Transverse colon (tissue), 4 donors: ENCODE data around the gene RAD51C. TPM values are rescaled to one million over a fixed set of nuclear protein-coding genes. Genes with fewer than 3 reads are reported as not detected.

Experiments
- DNase-seq: peaks from one replicate; pipeline ENCODE4 v3.0.0-alpha.2; 2019
- H3K27ac ChIP-seq, 4 donors: fragments of 200-600 bp; sonication (generic); 2 replicates each; pipeline ENCODE4 v1.5.1; 2016 to 2018; ENCODE audit warnings: inconsistent platforms in 4 of 4
- H3K27me3 ChIP-seq: fragments of 200-600 bp; sonication (generic); 2 replicates; pipeline ENCODE4 v1.5.1; 2017; ENCODE audit warnings: inconsistent platforms
- H3K36me3 ChIP-seq, 4 donors: fragments of 200-600 bp; sonication (generic); 2 replicates each; pipeline ENCODE4 v1.5.1; 2017 to 2019; ENCODE audit warnings: inconsistent platforms in 4 of 4
- H3K4me1 ChIP-seq, 4 donors: fragments of 200-600 bp; sonication (generic); 2 replicates each; pipeline ENCODE4 v1.5.1; 2017 to 2020; ENCODE audit warnings: inconsistent platforms in 4 of 4
- H3K4me3 ChIP-seq, 4 donors: fragments of 200-600 bp; sonication (generic); 1 replicate in 1 of 4; 2 replicates in 3 of 4; pipeline versions ENCODE4 v1.5.1 to v1.6.1; 2017 to 2019; ENCODE audit warnings: inconsistent platforms in 4 of 4
- H3K9me3 ChIP-seq, 2 donors: fragments of 200-600 bp; sonication (generic); 2 replicates each; pipeline ENCODE4 v1.5.1; 2017 to 2019; ENCODE audit warnings: inconsistent platforms in 2 of 2
- EP300 ChIP-seq: sonication (generic); formaldehyde crosslinking; IDR thresholded peaks from one replicate; pipeline ENCODE4 v1.6.1; 2017; ENCODE audit warnings: antibody characterized with exemption, low read depth
- POLR2A ChIP-seq: fragments of 450-650 bp; IDR thresholded peaks from one replicate; pipeline ENCODE4 v1.6.1; 2016; ENCODE audit warnings: antibody characterized with exemption, mild to moderate bottlenecking, moderate library complexity
- POLR2AphosphoS5 ChIP-seq, 3 donors: sonication (generic); formaldehyde crosslinking; IDR thresholded peaks; one replicate each; pipeline ENCODE4 v1.6.1; 2016; ENCODE audit warnings: antibody characterized with exemption in 3 of 3
- WGBS, 2 donors: methylation state at CpG; one replicate each; pipeline ENCODE4 v1.1.5; 2018; ENCODE audit warnings: low coverage in 1 of 2; 5-methylcytosine and 5-hydroxymethylcytosine counted together
- in situ Hi-C, 4 donors: fragments of 200-750 bp; cut with MboI; loops; one replicate each; pipeline versions ENCODE4 v1.15.0 to v1.15.1; 2017; ENCODE audit warnings: low sequenced_read_pairs in 3 of 4, low pct_ligation_motif_present in 1 of 4, low pct_unique_long_range_greater_than_20kb in 1 of 4
- intact Hi-C: fragments of 100-400 bp; cut with DNase I; formaldehyde crosslinking; loops from one replicate; pipeline ENCODE4 v1.15.1; 2023; ENCODE audit warnings: low total_unique reads
- total RNA-seq, 4 donors: library from RNA; depleted of rRNA; stranded (reverse); fragments of >200 nt; gene quantifications; one replicate each; pipeline ENCODE4 v1.1.0, GENCODE V29; 2016
- TF ChIP-seq, protein P1 (sequence below), 5 experiments: fragments of 200-600 bp in 3 of 5; fragments of 450-650 bp in 2 of 5; sonication (generic) in 3 of 5; IDR thresholded peaks; 1 replicate in 2 of 5; 2 replicates in 3 of 5; pipeline ENCODE4 v1.5.1; 2016 to 2017; ENCODE audit warnings: antibody characterized with exemption in 5 of 5, inconsistent platforms in 3 of 5, mild to moderate bottlenecking in 2 of 5, moderate library complexity in 1 of 5

The RAD51C gene
- total RNA-seq, 4 donors from 2014 or later, result 4.9 to 37.0 (median 9.2) TPM

DNA sequence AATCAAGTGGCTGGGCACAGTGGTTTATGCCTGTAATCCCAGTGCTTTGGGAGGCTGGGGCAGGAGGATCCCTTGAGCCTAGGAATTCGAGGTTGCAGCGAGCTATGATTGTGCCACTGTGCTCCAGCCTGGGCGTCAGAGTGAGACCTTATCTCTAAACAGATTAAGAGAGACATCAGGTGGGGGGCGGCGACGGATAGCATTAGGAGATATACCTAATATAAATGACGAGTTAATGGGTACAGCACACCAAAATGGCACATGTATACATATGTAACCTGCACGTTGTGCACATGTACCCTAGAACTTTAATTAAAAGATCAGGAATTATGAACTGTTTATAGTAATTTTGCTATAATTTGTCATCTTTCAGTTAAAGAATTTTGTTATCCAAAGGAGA is 10.3 kb downstream of the RAD51C start:
- Histone ChIP-seq H3K9me3 (no peaks in the 10 kb centered on the region), H3K4me3 (no peak overlapping the region), H3K36me3 (no peaks in the 10 kb centered on the region), H3K27me3 (no peaks in the 10 kb centered on the region), H3K27ac (no peak overlapping the region), H3K4me1 (no peaks in the 10 kb centered on the region)
- WGBS, 2 donors, result 82 to 92% methylated on average over 2 to 8 of the region's 8 CpGs
- no peak for TF ChIP-seq POLR2A
- TF ChIP-seq, protein P1, sequence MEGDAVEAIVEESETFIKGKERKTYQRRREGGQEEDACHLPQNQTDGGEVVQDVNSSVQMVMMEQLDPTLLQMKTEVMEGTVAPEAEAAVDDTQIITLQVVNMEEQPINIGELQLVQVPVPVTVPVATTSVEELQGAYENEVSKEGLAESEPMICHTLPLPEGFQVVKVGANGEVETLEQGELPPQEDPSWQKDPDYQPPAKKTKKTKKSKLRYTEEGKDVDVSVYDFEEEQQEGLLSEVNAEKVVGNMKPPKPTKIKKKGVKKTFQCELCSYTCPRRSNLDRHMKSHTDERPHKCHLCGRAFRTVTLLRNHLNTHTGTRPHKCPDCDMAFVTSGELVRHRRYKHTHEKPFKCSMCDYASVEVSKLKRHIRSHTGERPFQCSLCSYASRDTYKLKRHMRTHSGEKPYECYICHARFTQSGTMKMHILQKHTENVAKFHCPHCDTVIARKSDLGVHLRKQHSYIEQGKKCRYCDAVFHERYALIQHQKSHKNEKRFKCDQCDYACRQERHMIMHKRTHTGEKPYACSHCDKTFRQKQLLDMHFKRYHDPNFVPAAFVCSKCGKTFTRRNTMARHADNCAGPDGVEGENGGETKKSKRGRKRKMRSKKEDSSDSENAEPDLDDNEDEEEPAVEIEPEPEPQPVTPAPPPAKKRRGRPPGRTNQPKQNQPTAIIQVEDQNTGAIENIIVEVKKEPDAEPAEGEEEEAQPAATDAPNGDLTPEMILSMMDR (IDR thresholded peaks at IDR 0.05), result no peak
- no peak for TF ChIP-seq POLR2AphosphoS5 (IDR thresholded peaks at IDR 0.05)
- no peak for TF ChIP-seq EP300
- DNase-seq, result no peak
- intact Hi-C loops (no loop called here), in situ Hi-C loops (loop anchor here in 1 of 4 donors (10.0 kb wide), 1 partner anchor 302 kb away; no protein-coding TSS in a partner anchor)

DNA sequence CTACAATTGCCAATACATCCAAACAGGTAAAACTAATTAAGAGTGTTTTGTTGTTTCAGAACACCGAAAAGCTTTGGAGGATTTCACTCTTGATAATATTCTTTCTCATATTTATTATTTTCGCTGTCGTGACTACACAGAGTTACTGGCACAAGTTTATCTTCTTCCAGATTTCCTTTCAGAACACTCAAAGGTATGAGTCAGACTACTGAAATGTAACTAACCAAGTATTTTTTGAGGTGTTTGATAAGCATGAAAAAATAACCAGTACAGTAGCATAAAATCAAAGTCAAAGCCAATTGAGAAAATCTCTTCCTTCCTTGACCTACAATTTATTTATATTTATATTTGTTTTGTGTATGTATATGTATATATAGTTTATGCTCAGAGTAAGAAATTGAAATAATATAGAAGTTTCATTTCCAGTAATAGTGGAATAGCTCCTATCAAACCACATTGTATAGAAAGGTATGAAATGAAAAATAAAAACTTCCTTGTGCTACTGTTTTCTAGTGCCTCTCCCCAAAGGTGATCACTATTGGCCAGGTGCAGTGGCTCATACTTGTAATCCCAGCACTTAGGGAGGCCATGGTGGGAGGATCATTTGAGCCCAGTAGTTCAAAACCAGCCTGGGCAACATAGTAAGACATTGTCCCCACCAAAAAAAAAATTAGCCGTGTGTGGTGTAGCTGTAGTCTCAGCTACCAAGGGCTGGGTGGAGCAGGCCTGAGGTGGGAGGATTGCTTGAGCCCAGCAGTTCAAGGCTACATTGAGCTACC is 10.9 kb downstream of the RAD51C start:
- TF ChIP-seq POLR2A (no peak), POLR2AphosphoS5 (IDR thresholded peaks at IDR 0.05) (no peak), EP300 (no peak)
- TF ChIP-seq, protein P1 (IDR thresholded peaks at IDR 0.05), result no peak
- intact Hi-C loops, result no loop called here
- no peak for DNase-seq
- 74 to 79% methylated on average over 3 to 4 of the region's 4 CpGs for WGBS, 2 donors
- Histone ChIP-seq H3K9me3 (no peaks in the 10 kb centered on the region), H3K36me3 (no peaks in the 10 kb centered on the region), H3K27ac (no peak overlapping the region), H3K4me3 (no peak overlapping the region), H3K27me3 (no peaks in the 10 kb centered on the region), H3K4me1 (no peaks in the 10 kb centered on the region)
- in situ Hi-C loops, result loop anchor here in 1 of 4 donors (10.0 kb wide), 1 partner anchor 301 kb away; no protein-coding TSS in a partner anchor

DNA sequence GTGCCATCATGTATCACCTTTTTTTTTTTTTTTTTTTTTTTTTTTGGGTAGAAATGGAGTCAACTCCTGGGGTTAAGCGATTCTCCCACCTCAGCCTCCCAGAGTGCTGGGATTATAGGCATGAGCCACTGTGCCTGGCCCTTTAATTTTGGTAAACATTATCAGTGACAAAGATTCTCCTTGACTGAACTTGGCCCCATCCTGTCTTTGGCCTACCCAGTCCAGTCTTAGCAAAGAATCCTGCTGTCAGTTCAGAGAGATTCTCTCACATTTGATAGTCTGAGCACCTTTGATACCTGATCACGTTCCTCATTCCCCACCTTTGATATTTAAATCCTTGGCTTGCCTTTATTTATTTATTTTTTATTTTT is 11.5 kb downstream of the RAD51C start:
- no peaks in the 10 kb centered on the region for H3K9me3 ChIP-seq
- no peaks in the 10 kb centered on the region for H3K4me1 ChIP-seq
- no peaks in the 10 kb centered on the region for H3K36me3 ChIP-seq
- intact Hi-C loops, result no loop called here
- H3K27ac ChIP-seq, result no peak overlapping the region
- TF ChIP-seq POLR2AphosphoS5 (IDR thresholded peaks at IDR 0.05) (no peak), POLR2A (no peak), EP300 (no peak)
- TF ChIP-seq, protein P1 (IDR thresholded peaks at IDR 0.05), result no peak
- no peak overlapping the region for H3K4me3 ChIP-seq
- in situ Hi-C loops, result loop anchor here in 1 of 4 donors (10.0 kb wide), 1 partner anchor 301 kb away; no protein-coding TSS in a partner anchor
- H3K27me3 ChIP-seq, result no peaks in the 10 kb centered on the region
- no peak for DNase-seq
- WGBS, 2 donors, result 88 to 91% methylated on average over 1 to 2 of the region's 2 CpGs

DNA sequence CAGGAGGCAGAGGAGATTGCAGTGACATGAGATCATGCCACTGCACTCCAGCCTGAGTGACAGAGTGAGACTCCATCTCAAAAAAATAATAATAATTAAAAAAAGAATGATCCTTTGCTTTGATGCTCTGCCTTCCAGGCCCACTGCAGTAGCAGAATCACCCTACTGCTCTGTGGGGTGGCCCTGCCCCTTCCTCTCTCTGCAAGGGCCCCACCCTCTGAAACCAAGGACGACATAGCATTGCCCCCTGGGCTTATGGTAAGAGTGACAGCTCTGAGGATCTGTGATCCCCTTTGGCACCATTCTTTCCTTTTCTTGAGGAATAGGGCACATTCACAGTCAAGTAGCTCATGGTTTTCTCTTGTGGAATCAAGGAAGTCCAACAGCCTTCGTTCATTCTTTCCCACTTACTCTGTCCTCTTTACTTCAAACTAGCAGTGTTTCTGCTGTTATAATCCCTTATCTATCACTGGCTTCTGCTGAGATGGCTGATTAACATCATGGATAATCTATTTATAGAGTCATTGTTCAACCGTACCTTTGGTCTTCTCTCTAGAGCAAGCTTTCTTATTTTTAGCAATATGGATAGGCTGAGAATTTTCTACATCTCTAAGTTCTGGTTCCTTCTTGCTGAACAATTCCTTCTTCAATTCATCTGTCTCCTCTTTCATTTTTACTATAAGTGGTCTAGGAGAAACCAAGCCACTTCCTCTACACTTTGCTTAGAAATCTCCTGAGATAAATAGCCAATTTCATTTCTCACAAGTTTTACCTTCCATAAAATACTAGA is 14.1 kb downstream of the RAD51C start:
- 69 to 72% methylated on average over 3 of the region's 3 CpGs for WGBS, 2 donors
- no peaks in the 10 kb centered on the region for H3K9me3 ChIP-seq
- no peaks in the 10 kb centered on the region for H3K27me3 ChIP-seq
- H3K27ac ChIP-seq, result no peak overlapping the region
- H3K4me3 ChIP-seq, result no peak overlapping the region
- intact Hi-C loops (no loop called here), in situ Hi-C loops (loop anchor here in 1 of 4 donors (10.0 kb wide), 1 partner anchor 298 kb away; no protein-coding TSS in a partner anchor)
- TF ChIP-seq POLR2A (no peak), POLR2AphosphoS5 (IDR thresholded peaks at IDR 0.05) (no peak), EP300 (no peak)
- TF ChIP-seq, protein P1 (IDR thresholded peaks at IDR 0.05), result no peak
- H3K4me1 ChIP-seq, result no peaks in the 10 kb centered on the region
- DNase-seq, result no peak
- H3K36me3 ChIP-seq, result no peaks in the 10 kb centered on the region
